ENCODE measurements around the gene GPRC6A. TPM values are rescaled to one million over a fixed set of nuclear protein-coding genes. Genes with fewer than 3 reads are reported as not detected.

GPRC6A gene
- total RNA-seq, 1 experiment from 2014 or later: not detected

GRCh38 chr6:116812051-116812650 lies 16.7 kb downstream of the GPRC6A start:
- no peak for DNase-seq
- Histone ChIP-seq H3K4me3 (no peak overlapping the region), H3K9me3 (no peaks in the 10 kb centered on the region), H3K27me3 (no peaks in the 10 kb centered on the region), H3K36me3 (no peaks in the 10 kb centered on the region)

- Histone ChIP-seq H3K27me3 (no peaks in the 10 kb centered on the region), H3K9me3 (no peaks in the 10 kb centered on the region), H3K36me3 (no peaks in the 10 kb centered on the region), H3K4me3 (no peak overlapping the region)
- no peak for DNase-seq
These were observed 26.9 kb downstream of the GPRC6A start for GRCh38 chr6:116801971-116802370.

DNA sequence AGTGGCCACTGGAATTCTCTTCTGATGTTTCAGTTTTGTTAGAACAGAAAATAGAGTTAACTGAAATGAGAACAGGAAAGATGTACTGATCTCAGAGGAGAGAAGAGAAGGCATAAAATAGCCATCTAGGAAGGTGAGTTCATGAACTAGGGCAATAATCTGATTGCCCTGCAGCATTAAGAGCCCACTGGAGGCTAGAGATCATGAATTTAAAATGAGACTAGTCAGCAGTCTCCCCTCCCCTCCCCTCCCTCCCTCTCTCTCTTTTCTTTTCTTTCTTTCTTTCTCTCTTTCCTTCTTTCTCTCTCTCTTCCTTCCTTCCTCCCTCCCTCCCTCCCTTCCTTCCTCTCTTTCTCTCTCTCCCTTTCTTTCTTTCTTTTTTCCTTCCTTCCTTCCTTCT lies 28.9 kb downstream of the GPRC6A start:
- no peak for DNase-seq
- no peaks in the 10 kb centered on the region for H3K36me3 ChIP-seq
- no peaks in the 10 kb centered on the region for H3K9me3 ChIP-seq
- H3K4me3 ChIP-seq: no peak overlapping the region
- H3K27me3 ChIP-seq: no peaks in the 10 kb centered on the region

- no peak overlapping the region for H3K4me3 ChIP-seq
- no peak for DNase-seq
- H3K36me3 ChIP-seq: no peaks in the 10 kb centered on the region
These were observed 31.3 kb downstream of the GPRC6A start for GRCh38 chr6:116797585-116797984.

DNA sequence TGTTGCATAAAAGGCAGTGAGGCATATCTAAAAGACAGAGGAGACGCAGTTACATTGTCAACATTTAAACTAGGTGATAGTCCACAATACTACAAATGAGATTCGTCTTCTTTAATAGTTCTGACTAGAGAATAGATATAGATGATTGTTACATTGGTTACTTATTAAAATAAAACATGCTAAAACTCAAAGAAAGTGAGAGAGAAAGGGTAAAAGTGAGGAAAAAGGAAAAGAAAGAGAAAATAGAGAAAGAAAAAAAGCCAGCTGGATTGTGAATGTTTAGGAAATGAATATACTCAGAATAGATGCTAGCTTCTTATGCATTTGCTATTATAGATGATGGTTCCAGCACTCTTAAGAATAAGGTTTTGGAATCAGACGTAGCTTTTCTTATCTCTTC lies 35.7 kb downstream of the GPRC6A start:
- Histone ChIP-seq H3K36me3 (no peaks in the 10 kb centered on the region), H3K9me3 (no peaks in the 10 kb centered on the region), H3K27me3 (no peaks in the 10 kb centered on the region), H3K4me3 (no peak overlapping the region)
- DNase-seq: no peak

More at GRCh38 chr6:116797585-116797984, 31.3 kb downstream of the GPRC6A start:
- Histone ChIP-seq H3K9me3 (no peaks in the 10 kb centered on the region), H3K27me3 (no peaks in the 10 kb centered on the region)

DNA sequence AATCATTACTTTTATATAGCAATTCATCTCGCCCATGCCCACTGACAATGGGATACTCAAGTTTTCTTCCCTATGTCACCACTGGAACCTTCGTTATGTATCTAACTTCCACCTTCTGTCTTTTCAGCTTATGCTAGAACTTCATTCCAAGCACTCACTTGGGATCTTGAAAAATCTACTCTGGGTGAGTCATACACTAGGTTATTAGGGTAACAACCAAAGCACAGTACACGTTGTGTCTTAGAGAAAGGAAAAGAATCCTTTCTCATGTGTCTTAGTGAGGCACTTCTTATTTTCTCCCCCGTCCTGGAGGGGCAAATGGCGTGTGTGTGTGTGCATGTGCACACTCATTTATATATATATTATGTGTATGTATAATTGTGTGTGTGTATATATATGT lies 45.0 kb downstream of the GPRC6A start:
- no peak overlapping the region for H3K4me3 ChIP-seq
- DNase-seq: no peak
- no peaks in the 10 kb centered on the region for H3K36me3 ChIP-seq
- no peaks in the 10 kb centered on the region for H3K27me3 ChIP-seq
- no peaks in the 10 kb centered on the region for H3K9me3 ChIP-seq

- Histone ChIP-seq H3K36me3 (no peaks in the 10 kb centered on the region), H3K27me3 (no peaks in the 10 kb centered on the region), H3K9me3 (no peaks in the 10 kb centered on the region), H3K4me3 (no peak overlapping the region)
- no peak for DNase-seq
These were observed 49.2 kb downstream of the GPRC6A start for GRCh38 chr6:116779573-116780164.

- Histone ChIP-seq H3K9me3 (no peaks in the 10 kb centered on the region), H3K36me3 (no peaks in the 10 kb centered on the region)
- no peak for DNase-seq
These were observed 55.0 kb downstream of the GPRC6A start for GRCh38 chr6:116773886-116774285.

GRCh38 chr6:116772450-116772849 lies 56.4 kb downstream of the GPRC6A start:
- no peaks in the 10 kb centered on the region for H3K27me3 ChIP-seq
- H3K4me3 ChIP-seq: no peak overlapping the region
- no peaks in the 10 kb centered on the region for H3K9me3 ChIP-seq
- no peaks in the 10 kb centered on the region for H3K36me3 ChIP-seq
- DNase-seq: no peak

More at GRCh38 chr6:116773886-116774285, 55.0 kb downstream of the GPRC6A start:
- Histone ChIP-seq H3K4me3 (no peak overlapping the region), H3K27me3 (no peaks in the 10 kb centered on the region)

DNA sequence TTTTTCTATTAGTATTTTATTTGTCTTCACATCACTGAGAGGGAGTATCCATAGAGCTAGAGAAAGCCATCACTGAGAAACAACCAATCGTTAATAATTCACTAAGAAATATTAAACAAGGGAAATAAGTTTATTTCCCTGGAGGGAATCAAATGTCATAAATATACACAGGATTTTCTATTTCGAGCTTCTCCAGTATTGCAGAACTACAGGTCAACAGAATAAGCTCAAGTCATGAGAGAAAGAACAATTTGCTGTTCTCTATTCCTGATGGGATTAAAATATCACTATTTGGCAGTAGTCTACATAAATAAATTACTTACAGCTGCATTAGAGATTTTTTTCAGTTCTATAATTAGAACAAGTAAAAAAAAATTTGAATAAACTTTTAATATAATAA lies 61.2 kb downstream of the GPRC6A start:
- no peak overlapping the region for H3K4me3 ChIP-seq
- no peaks in the 10 kb centered on the region for H3K27me3 ChIP-seq
- H3K9me3 ChIP-seq: no peaks in the 10 kb centered on the region
- H3K36me3 ChIP-seq: no peaks in the 10 kb centered on the region
- DNase-seq: no peak

DNA sequence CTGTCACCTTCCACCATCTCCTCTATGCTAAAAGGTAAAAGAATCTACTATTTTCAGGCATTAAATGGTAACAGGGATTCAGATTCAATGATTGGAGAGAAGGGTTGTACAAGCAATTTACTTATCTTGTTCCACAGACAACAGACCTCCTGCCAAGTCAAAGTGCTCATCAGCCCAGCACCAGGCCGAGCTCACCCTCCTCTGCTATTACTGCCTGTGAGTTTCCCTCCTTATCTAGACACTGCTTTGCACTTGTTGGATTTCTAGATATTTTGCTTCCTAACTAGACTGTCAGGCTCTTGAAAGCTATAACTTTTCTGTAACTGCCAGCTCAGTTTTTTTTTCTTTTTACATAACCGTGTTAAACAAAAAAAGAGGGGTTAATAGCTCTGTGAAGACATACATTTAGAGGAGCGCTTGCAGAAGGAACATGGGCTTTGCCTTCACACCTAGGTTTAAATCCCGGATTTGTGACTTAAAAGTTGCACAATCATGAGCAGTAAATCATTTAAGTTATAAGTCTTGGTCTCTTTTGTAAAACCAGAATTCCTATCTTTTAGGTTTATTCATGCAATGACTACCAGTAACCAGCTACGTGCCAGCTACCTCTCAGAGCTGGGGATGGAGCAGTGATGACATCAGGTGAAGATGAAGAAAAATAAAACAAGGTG lies 62.2 kb downstream of the GPRC6A start:
- H3K27me3 ChIP-seq: no peaks in the 10 kb centered on the region
- no peaks in the 10 kb centered on the region for H3K9me3 ChIP-seq
- H3K4me3 ChIP-seq: no peak overlapping the region
- no peaks in the 10 kb centered on the region for H3K36me3 ChIP-seq
- no peak for DNase-seq

- Histone ChIP-seq H3K27me3 (no peaks in the 10 kb centered on the region), H3K4me3 (peak within 1 kb of the TSS; percentile 42), H3K36me3 (no peaks in the 10 kb centered on the region), H3K9me3 (no peaks in the 10 kb centered on the region)
- DNase-seq: peak; percentile 38
These were observed 63.7 kb downstream of the GPRC6A start, which contains the start of gene FAM162B for GRCh38 chr6:116764961-116765841. TSS of gene FAM162B (minus strand) at chr6:116765719. CDS start at chr6:116765576, 143 bp downstream.

DNA sequence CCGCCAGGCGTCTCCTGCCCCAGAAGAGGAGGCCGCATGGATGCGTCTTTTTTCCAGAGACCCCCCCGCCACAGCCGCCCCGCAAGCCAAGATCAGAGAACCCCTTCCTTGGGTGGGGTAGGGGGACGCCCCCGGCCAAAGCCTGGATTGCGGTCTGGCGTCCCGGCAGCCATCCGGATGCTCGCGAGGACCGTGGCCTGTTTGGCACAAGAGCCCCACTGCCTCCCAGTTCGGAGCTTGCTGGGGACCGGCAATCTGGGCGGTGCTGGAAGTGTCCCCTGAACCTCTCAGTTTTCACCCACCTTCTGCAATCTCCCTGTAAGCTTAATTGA lies 64.3 kb downstream of the GPRC6A start:
- no peak for DNase-seq
- H3K4me3 ChIP-seq: peak overlapping the region; percentile 42
- H3K36me3 ChIP-seq: no peaks in the 10 kb centered on the region
- H3K9me3 ChIP-seq: no peaks in the 10 kb centered on the region
- H3K27me3 ChIP-seq: no peaks in the 10 kb centered on the region

- no peaks in the 10 kb centered on the region for H3K9me3 ChIP-seq
- no peaks in the 10 kb centered on the region for H3K36me3 ChIP-seq
- no peak for DNase-seq
- H3K27me3 ChIP-seq: no peaks in the 10 kb centered on the region
- no peak overlapping the region for H3K4me3 ChIP-seq
These were observed 64.8 kb downstream of the GPRC6A start for GRCh38 chr6:116763906-116764628.

- H3K9me3 ChIP-seq: no peaks in the 10 kb centered on the region
- H3K36me3 ChIP-seq: no peaks in the 10 kb centered on the region
- H3K4me3 ChIP-seq: no peak overlapping the region
- DNase-seq: no peak
- H3K27me3 ChIP-seq: no peaks in the 10 kb centered on the region
These were observed 65.8 kb downstream of the GPRC6A start for GRCh38 chr6:116763048-116763447.

GRCh38 chr6:116762235-116762634 lies 66.6 kb downstream of the GPRC6A start:
- no peak for DNase-seq
- Histone ChIP-seq H3K36me3 (no peaks in the 10 kb centered on the region), H3K27me3 (no peaks in the 10 kb centered on the region), H3K4me3 (no peak overlapping the region), H3K9me3 (no peaks in the 10 kb centered on the region)

Measured in MG63 (cell line).